Measurements from ENCODE around the gene DLG2.

DNA sequence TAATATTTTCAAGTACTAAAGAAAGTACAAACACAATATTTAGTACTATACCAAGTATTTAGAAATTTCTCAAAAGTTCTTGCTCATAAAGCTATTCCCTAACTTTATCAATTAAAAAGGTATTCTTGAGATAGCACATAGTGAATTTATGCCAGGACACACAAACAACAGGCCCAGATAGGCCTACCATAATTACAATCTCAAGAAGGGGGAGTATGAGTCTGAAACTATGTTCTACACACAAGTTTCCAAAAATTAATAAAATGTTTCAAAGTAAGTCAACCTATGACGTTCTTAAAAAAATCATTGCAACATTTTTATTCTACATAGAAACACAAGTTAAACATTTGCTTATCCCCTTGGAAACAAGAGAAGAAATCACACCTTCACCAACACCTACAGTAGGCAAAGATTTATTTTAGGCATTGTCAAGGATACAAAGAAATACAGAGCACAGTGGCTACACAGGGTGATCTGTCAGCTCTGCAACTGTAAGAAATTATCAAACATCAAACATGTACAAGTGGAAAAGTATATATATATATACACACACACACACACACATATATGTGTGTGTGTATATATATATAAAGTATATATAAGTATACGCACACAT is 1497.1 kb downstream of the DLG2 start:
- TF ChIP-seq CTCF (IDR thresholded peaks at IDR 0.05; ENCODE audit: low read length) (no peak), EZH2 (optimal IDR thresholded peaks at IDR 0.05; ENCODE audit: low read depth, low read length) (no peak)

Data from MM.1S (cell line).